ENCODE data around the gene MANF. TPM values are rescaled to one million over a fixed set of nuclear protein-coding genes. Genes with fewer than 3 reads are reported as not detected.

MANF gene
- total and polyA plus RNA-seq, 2 of the 4 experiments (the other 2 are of a cell fraction), result 65.4 to 122 TPM

DNA sequence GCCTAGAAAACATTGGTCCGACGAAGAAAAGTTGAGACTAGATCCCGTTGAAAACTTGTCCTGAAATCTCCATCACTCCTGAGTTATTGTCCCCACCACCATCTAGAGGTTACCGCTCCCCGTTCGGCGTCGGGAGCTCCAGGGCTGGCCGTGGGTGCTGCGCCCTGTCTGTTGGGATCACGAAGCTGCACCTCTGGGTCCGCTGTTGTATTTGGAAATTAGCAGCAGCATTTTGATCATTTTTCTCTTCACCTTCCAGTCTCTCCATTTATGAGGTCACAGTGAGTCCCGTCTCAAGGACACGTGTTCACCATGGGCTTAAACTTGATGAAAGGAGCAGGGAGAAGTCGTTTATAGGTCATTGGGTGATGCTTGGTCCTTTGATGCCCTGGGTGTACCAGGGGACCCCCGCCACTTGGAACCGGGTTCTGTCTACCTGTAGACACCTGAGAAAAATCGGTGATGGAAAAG is 565 bp downstream of the MANF start:
- BruUV-seq (replicated peaks), result no TSS peak
- peak overlapping the region; percentile 60 for H3K27ac ChIP-seq (ENCODE audit: insufficient read depth, low read length)

More for the DNA sequence above, 565 bp downstream of the MANF start:
- 0% methylated on average over 7 of the region's 18 CpGs; no CpG with 5 or more reads in 1 of the 2 experiments for WGBS, 2 experiments (ENCODE audit: extremely low coverage in 2 of 2, insufficient read length in 1 of 2)
- Histone ChIP-seq H3K36me3 (ENCODE audit: control insufficient read depth, insufficient read depth, low read length) (peaks cover 26% of the 10 kb centered on the region), H3K79me1 (ENCODE audit: low read depth in 1 of 2, low read length in 2 of 2) (peaks cover 29 to 62% of the 10 kb centered on the region in 2 experiments), H4K8ac (ENCODE audit: low read depth in 2 of 2, low read length in 2 of 2) (peak overlapping the region; percentile 30 to 48; a peak in 2 of 4 replicates), H3K4me3 (ENCODE audit: insufficient read depth, low read depth, low read length) (peak overlapping the region; percentile 65), H4K5ac (ENCODE audit: low read depth, low read length) (no peak overlapping the region), H3K56ac (ENCODE audit: extremely low read depth, insufficient read depth, low read length) (peak overlapping the region; percentile 70), H3K4me2 (ENCODE audit: low read depth, low read length) (peak overlapping the region; percentile 94), H2AK9ac (replicated peaks; ENCODE audit: low read depth, low read length, poor library complexity) (peak overlapping the region; percentile 96), H2BK5ac (ENCODE audit: low read depth, low read length, poor library complexity, severe bottlenecking) (peak overlapping the region; percentile 26), H2BK20ac (ENCODE audit: low read depth, low read length) (no peak overlapping the region), H3K14ac (replicated peaks; ENCODE audit: low read depth, low read length) (peak overlapping the region; percentile 64), H3K4me1 (ENCODE audit: control insufficient read depth, insufficient read depth, low read length) (peaks cover 9% of the 10 kb centered on the region), H3K4ac (ENCODE audit: low read depth, low read length) (peak overlapping the region; percentile 88), H3K9me1 (ENCODE audit: insufficient read depth, low read length) (no peaks in the 10 kb centered on the region), H3K27me3 (ENCODE audit: control insufficient read depth, insufficient read depth, low read length) (no peaks in the 10 kb centered on the region), H3K18ac (ENCODE audit: low read depth, low read length) (no peak overlapping the region), H3K9me3 (ENCODE audit: control insufficient read depth, insufficient read depth, low read length) (no peaks in the 10 kb centered on the region), H3K9ac (ENCODE audit: low read depth, low read length) (peak overlapping the region; percentile 93), H2AFZ (replicated peaks; ENCODE audit: low read length, poor library complexity) (peak overlapping the region; percentile 96), H4K20me1 (ENCODE audit: insufficient read depth, low read length) (peaks cover 45% of the 10 kb centered on the region), H2AK5ac (ENCODE audit: low read depth, low read length) (peak overlapping the region; percentile 52), H4K91ac (ENCODE audit: insufficient read depth, low read depth, low read length) (peak overlapping the region; percentile 37), H2BK15ac (ENCODE audit: low read depth, low read length) (no peak overlapping the region), H3K23ac (ENCODE audit: low read depth, low read length) (peak overlapping the region; percentile 77), H2BK120ac (ENCODE audit: low read depth, low read length) (no peak overlapping the region; the same call in 1 of the 2 replicates)
- DNase-seq (no peak), ATAC-seq (ENCODE audit: low read depth) (no peak; the same call in 1 of the 2 replicates)
- POLR2A ChIA-PET (ENCODE audit: unreplicated experiment), result interaction anchor here (0.6 kb wide), 3 partner anchors 14 to 712 kb away, joined by 3 to 7 read pairs (median 7); no protein-coding TSS in a partner anchor
- dilution Hi-C loops (cut with HindIII; ENCODE audit: low sequenced_read_pairs, unreplicated experiment) (no loop called here), intact Hi-C loops (cut with micrococcal nuclease) (loop anchor here (1.0 to 5.0 kb wide), 5 partner anchors 413 to 1038 kb away; partner anchors contain the start of genes HEMK1, MAPKAPK3 and ZMYND10), in situ Hi-C loops (cut with MboI; ENCODE audit: low sequenced_read_pairs) (loop anchor here (25.0 kb wide), 2 partner anchors 552 to 1048 kb away; partner anchors contain the start of genes PARP3, RASSF1, RRP9 and TUSC2)
- CTCF ChIA-PET, result interaction anchor here (0.5 to 1.0 kb wide), 4 partner anchors 14 to 769 kb away, joined by 3 read pairs; no protein-coding TSS in a partner anchor
- TF ChIP-seq, protein P1, sequence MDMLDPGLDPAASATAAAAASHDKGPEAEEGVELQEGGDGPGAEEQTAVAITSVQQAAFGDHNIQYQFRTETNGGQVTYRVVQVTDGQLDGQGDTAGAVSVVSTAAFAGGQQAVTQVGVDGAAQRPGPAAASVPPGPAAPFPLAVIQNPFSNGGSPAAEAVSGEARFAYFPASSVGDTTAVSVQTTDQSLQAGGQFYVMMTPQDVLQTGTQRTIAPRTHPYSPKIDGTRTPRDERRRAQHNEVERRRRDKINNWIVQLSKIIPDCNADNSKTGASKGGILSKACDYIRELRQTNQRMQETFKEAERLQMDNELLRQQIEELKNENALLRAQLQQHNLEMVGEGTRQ (IDR thresholded peaks at IDR 0.05; ENCODE audit: low read depth, low read length), result no peak
- TF ChIP-seq BHLHE40 (IDR thresholded peaks at IDR 0.05; ENCODE audit: low read depth, low read length), result no peak
- TF ChIP-seq NFE2L2 (IDR thresholded peaks at IDR 0.05; ENCODE audit: low read depth, low read length), result no peak
- no peak for TF ChIP-seq RCOR1 (IDR thresholded peaks at IDR 0.05; ENCODE audit: insufficient replicate concordance, low read length)
- TF ChIP-seq RAD21 (IDR thresholded peaks at IDR 0.05; ENCODE audit: low read length), result no peak
- TF ChIP-seq POLR2A (IDR thresholded peaks at IDR 0.05; ENCODE audit: low read depth, low read length), result no peak
- TF ChIP-seq MAFK (IDR thresholded peaks at IDR 0.05; ENCODE audit: low read depth, low read length), result no peak
- no peak for TF ChIP-seq MXI1 (IDR thresholded peaks at IDR 0.05; ENCODE audit: borderline replicate concordance, low read depth, low read length)
- TF ChIP-seq CEBPB (IDR thresholded peaks at IDR 0.05; ENCODE audit: low read depth, low read length), result no peak
- TF ChIP-seq, protein P2, sequence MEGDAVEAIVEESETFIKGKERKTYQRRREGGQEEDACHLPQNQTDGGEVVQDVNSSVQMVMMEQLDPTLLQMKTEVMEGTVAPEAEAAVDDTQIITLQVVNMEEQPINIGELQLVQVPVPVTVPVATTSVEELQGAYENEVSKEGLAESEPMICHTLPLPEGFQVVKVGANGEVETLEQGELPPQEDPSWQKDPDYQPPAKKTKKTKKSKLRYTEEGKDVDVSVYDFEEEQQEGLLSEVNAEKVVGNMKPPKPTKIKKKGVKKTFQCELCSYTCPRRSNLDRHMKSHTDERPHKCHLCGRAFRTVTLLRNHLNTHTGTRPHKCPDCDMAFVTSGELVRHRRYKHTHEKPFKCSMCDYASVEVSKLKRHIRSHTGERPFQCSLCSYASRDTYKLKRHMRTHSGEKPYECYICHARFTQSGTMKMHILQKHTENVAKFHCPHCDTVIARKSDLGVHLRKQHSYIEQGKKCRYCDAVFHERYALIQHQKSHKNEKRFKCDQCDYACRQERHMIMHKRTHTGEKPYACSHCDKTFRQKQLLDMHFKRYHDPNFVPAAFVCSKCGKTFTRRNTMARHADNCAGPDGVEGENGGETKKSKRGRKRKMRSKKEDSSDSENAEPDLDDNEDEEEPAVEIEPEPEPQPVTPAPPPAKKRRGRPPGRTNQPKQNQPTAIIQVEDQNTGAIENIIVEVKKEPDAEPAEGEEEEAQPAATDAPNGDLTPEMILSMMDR (conservative IDR thresholded peaks at IDR 0.05; ENCODE audit: low read depth, low read length), result no peak
- TF ChIP-seq RFX5 (IDR thresholded peaks at IDR 0.05; ENCODE audit: low read depth, low read length), result no peak
- TF ChIP-seq, protein P3, sequence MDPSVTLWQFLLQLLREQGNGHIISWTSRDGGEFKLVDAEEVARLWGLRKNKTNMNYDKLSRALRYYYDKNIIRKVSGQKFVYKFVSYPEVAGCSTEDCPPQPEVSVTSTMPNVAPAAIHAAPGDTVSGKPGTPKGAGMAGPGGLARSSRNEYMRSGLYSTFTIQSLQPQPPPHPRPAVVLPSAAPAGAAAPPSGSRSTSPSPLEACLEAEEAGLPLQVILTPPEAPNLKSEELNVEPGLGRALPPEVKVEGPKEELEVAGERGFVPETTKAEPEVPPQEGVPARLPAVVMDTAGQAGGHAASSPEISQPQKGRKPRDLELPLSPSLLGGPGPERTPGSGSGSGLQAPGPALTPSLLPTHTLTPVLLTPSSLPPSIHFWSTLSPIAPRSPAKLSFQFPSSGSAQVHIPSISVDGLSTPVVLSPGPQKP (IDR thresholded peaks at IDR 0.05; ENCODE audit: borderline replicate concordance, low read depth, low read length), result no peak
- TF ChIP-seq FOS (IDR thresholded peaks at IDR 0.05; ENCODE audit: low read depth, low read length), result no peak
- no peak for TF ChIP-seq SMC3 (IDR thresholded peaks at IDR 0.05; ENCODE audit: low read depth, low read length)
- TF ChIP-seq CHD1 (IDR thresholded peaks at IDR 0.05; ENCODE audit: low read depth, low read length), result no peak

All from IMR-90 (cell line).